Measurements from ENCODE around the gene MAGI1. TPM values are rescaled to one million over a fixed set of nuclear protein-coding genes. Genes with fewer than 3 reads are reported as not detected.

Gene MAGI1
- total RNA-seq, 1 experiment from 2014 or later: 0.93 TPM

DNA sequence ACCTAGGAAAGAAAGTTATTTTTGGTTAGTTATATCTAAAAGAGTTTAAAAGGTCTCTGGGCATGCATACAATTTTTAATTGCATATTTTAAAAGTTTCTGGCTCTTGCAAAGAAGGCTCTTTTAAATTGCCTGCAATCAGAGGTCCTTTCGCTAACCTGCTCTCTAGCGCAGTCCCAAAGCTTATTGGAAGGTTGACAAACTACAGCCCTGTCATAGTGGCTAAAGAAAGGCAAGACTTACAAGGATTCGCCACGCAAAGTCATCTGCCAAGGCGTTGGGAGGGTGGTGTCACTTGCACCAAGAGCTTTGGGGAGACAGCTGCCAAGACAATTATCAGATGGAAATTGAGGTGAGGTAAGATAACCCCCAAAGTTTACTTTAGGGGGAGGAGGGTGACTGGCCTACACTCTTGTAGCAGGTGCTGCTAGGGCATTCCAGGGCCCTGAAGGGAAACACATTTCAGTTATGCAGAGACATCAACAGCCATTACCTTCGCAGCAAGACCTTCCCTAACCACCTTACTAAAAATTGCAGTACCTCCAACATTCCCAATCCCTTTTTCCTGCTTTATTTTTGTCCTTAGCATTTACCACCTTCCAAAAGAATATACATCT, 606.2 kb downstream of the MAGI1 start:
- DNase-seq (ENCODE audit: low spot score): no peak

DNA sequence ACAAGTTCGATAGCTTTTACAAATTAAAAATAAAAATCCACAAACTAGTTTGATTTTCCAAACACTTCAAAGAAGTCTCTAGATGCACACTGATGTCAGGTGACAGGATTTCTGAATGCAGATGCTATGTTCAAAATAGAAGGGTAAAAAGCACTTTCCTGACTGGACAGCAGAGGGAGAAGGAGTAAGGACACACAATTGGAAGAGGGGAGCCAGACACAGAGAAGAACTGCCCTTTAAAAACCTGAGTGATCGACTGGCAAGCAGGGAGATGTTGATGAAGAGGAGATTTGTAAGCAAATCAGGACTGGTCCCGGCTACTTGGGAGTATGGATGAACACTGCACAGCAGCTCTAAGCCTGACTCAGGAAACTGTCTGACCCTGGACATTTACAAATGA, 612.8 kb downstream of the MAGI1 start:
- DNase-seq (ENCODE audit: low spot score): peak; percentile 15

- no peak for DNase-seq (ENCODE audit: low spot score)
Observed at GRCh38 chr3:65422154-65422553, 616.6 kb downstream of the MAGI1 start.

DNA sequence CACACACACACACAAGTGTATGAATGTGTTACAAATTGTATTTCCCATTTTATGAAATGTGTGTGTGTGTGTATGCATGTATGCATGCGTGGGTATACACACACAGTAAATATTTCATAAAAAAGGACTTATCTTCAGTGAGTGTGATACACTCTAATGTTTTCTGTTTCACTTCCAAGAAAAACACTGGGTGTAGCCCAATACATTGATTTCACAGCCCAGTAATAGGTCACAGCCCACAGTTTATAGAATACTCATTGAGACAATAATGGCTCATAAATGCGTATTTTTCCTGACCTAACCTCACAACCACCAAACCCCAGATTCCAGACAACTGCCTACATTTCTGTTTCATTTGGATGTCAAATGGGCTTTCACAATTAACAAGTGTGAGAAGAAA, 619.5 kb downstream of the MAGI1 start:
- DNase-seq (ENCODE audit: low spot score): no peak

- DNase-seq (ENCODE audit: low spot score): no peak
Observed at GRCh38 chr3:65413891-65414290, 624.8 kb downstream of the MAGI1 start.

DNA sequence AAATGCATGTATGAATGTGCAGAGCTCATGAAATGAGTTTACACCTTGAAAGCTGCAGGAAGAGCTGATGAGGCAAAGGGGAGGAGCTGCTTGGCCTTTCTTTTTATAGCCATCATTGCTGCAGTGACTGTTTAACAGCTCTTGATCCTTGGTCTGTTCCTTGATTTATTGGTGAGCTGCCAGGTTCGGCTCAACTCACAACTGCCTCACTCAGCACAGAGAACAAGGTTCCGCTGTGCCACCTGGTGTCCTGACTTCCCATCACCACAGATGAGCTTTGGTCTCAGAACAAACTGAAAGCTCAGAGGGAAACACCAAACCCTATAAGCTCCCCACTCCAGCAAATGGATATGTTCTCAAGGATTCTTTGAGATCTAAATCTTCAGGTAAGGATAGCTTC, 626.1 kb downstream of the MAGI1 start:
- peak; percentile 6 for DNase-seq (ENCODE audit: low spot score)

DNA sequence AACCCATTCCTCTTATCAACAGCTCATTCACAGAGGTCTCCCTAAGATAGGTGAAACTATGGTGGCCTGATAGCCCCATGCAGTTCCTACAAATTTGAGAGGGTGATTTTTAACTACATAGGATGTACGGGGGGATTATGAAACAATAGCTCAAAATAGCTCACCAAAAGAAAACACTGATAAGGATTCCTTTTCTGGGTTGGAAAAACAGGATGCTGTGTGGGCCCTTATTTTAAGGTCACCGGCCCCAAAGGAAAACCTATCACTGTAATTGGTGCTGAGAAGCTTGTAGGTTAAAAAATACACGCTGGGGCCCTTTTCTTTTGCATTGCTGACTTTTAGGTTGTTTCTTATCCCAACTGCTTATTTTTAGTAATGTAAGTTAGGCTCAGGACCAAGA, 627.4 kb downstream of the MAGI1 start:
- DNase-seq (ENCODE audit: low spot score): no peak

- DNase-seq (ENCODE audit: low spot score): no peak
Observed at GRCh38 chr3:65409176-65409569, 629.5 kb downstream of the MAGI1 start.

DNA sequence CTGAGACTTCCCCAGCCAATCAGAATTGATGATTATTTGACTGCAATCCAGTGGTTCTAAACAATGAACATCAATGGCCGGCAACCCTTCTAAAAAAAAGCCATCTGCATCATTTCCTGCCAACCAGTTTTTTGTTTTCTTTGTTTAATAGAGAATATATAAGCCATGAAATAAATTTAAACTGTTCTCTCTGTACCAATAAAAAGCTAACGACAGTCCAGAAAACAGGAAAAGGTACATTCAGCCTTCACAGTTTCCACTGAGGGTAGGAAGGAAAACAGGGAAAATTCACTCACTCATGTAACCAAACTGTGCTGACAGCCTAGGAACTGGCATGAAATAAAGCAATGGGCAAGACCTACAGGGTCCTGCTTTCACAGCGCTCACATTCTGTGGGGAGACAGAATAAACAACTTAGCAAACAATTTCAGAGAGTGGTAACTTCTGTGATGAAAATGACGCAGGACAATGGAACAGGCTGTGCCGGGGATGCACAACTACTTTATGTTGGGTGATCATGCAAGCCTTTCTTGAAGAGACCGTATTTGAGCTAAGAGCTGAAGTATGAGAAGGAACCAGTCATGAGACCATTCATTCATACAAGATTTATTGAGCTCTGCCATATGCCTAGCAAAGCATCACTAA, 630.1 kb downstream of the MAGI1 start:
- DNase-seq (ENCODE audit: low spot score): no peak

DNA sequence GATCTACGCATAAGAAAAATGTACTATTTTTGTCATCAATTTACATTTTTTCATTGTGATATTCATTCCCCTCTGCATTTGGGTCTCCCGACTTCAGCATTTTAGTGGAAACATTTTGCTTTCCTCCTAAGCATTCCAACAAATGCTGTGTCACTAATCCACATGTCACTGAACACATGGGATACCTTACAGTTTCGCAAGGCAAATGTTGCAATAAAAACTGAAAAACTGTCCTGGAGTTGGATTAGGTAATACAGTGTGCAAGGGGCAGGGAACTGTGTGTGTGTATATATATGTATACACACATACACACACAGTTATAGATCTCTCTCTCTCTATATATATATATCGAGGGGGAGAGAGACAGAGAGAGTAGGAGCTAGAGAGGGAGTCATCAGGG, 632.2 kb downstream of the MAGI1 start:
- DNase-seq (ENCODE audit: low spot score): peak; percentile 51

DNA sequence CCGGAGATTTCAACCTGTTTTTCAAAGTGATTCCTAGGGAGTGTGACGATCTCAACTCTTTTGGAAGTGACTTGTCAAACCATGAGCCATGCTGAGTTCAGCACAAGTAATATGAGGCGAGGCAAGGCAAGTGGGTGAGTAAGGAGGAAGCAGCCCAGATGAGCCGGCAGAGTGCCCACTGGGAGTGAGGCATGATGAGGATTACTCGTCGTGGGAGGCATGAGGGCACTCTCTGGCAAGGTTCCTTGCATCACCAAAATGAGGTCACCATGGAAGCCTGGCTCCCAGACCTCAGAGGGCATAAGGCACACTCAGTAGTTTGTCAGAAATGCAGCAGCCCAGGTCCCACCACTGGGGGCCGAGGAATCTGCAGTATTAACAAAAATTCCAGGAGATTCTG, 636.1 kb downstream of the MAGI1 start:
- DNase-seq (ENCODE audit: low spot score): peak; percentile 87

GRCh38 chr3:65401359-65402305, 637.1 kb downstream of the MAGI1 start:
- DNase-seq (ENCODE audit: low spot score): no peak

DNA sequence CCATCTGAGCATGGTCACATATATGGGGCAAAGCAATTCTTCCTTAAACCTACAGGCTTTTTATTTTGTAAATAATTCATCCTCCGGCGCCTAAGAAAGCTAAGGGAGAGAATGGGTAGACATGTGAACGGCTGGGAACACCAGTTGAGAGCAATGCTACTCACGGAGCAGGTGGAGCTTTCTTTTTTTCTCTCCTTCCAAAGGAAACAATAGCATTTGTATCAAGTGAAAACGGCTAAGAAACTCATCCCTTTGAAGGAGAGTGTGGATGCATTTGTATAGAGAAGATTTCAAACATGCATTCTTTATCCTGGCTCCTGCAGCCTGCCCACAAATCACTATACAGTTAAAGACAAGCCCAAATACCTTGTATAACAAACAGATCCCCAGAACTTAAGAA, 637.8 kb downstream of the MAGI1 start:
- no peak for DNase-seq (ENCODE audit: low spot score)

- peak; percentile 6 for DNase-seq (ENCODE audit: low spot score)
Observed at GRCh38 chr3:65398953-65399352, 639.8 kb downstream of the MAGI1 start.

DNA sequence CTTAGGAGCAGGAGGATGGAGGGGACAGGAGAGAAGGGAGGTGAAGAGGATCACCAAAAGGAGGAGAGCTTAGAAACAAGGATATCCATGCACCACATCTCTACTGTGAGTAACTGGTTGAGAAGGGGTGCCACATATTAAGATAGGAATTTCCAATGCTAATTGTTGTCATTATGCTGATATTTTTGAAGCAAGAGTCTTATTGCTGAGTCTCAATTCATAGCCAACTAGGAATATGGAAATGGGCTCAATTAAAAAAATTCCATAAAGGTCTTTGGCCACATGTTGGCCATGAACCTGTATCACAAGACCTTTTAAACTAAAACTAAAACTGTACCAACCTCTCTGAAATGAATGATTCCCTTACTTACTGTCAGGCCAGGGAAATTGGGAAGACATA, 642.6 kb downstream of the MAGI1 start:
- DNase-seq (ENCODE audit: low spot score): no peak

- no peak for DNase-seq (ENCODE audit: low spot score)
Observed at GRCh38 chr3:65391068-65391467, 647.6 kb downstream of the MAGI1 start.

- no peak for DNase-seq (ENCODE audit: low spot score)
Observed at GRCh38 chr3:65385805-65386204, 652.9 kb downstream of the MAGI1 start.

- no peak for DNase-seq (ENCODE audit: low spot score)
Observed at GRCh38 chr3:65381496-65382010, 657.2 kb downstream of the MAGI1 start.

GRCh38 chr3:65379223-65379622, 659.5 kb downstream of the MAGI1 start:
- DNase-seq (ENCODE audit: low spot score): no peak

DNA sequence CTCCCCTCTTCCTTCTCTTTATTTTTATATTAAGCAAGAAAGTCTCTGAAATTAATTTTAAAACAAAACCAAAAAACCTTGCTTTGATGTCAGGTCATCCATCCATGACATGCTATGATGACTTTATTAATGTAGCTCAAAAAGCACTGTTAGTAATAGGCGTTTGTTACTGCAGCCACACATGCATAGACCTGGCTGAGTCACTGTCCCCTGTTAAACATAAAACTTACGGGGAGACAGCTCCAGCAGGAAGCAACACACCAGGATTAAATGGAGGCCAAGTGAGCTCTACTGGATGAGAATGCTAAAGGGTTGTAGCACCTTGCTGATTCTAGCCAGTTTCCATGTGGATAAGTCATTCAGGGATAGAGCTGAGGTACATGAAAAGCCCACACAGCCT, 661.1 kb downstream of the MAGI1 start:
- no peak for DNase-seq (ENCODE audit: low spot score)

DNA sequence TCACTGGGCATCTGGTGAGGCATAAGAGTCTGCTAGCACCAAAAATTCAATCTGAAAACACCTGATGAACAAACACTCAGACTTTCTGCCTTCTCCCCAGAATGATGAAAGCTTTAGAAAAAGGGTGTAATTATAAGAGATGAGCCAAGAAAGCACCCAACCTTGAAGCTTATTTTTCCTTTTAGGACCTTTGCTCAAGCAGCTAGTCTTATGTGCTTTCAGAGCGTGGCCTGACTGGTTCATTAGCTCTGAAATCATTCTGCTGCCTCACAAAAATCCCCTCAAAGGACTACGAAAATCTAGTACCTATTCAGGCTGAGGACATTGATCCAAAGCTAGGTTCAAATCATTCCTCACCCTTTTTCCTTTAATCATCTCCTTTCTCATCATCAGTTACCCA, 662.3 kb downstream of the MAGI1 start:
- DNase-seq (ENCODE audit: low spot score): no peak

DNA sequence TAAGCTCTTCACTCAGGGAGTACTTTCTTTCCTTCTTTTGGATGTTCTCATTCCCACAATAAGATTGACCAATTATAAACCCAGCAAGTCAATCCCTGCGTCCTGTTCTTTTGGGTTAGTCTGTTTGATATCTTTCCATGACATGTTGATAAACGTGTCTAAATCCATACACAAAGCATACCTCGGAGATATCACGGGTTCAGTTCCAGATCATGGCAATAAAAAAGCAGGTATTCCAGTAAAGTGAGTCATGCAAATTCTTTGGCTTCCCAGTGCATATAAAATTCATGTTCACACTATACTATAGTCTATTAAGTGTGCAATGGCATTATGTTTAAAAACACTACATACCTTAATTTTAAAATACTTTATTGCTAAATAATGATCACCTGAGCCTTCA, 667.7 kb downstream of the MAGI1 start:
- DNase-seq (ENCODE audit: low spot score): no peak

- DNase-seq (ENCODE audit: low spot score): no peak
Observed at GRCh38 chr3:65368866-65369265, 669.9 kb downstream of the MAGI1 start.

Data from H4 (cell line).